Calu3 (cell line): ENCODE measurements around the gene CHPT1. TPM values are rescaled to one million over a fixed set of nuclear protein-coding genes. Genes with fewer than 3 reads are reported as not detected.
"Not testable (repeated sequence)": the region's sequence is repeated elsewhere in the genome, so short reads cannot be mapped to it uniquely, and the experiment has no call there.

Experiments
- BruUV-seq: library from RNA; stranded (reverse); fragments of 400-500 nt; replicated peaks from 2 replicates; lab custom pipeline; 2021; lab: Mats Ljungman, UMichigan
- CTCF ChIA-PET: fragments of 300-600 bp; sonication (Branson Sonifier 250); formaldehyde crosslinking; loops from one replicate; lab custom pipeline; 2022; ENCODE audit warnings: antibody characterized with exemption; lab: Charles Lee
- DNase-seq: peaks from one replicate; pipeline ENCODE4 v3.0.0; 2022
- H3K27ac Mint-ChIP-seq: one replicate; pipeline ENCODE4 v1.8.0; 2022; ENCODE audit warnings: mixed read lengths; ENCODE audit not compliant: unreplicated experiment
- H3K27me3 Mint-ChIP-seq: one replicate; pipeline ENCODE4 v1.8.0; 2022; ENCODE audit warnings: mixed read lengths; ENCODE audit not compliant: unreplicated experiment
- H3K36me3 Mint-ChIP-seq: one replicate; pipeline ENCODE4 v1.8.0; 2022; ENCODE audit warnings: mild to moderate bottlenecking, moderate library complexity, mixed read lengths; ENCODE audit not compliant: insufficient read depth, unreplicated experiment
- H3K4me1 Mint-ChIP-seq: one replicate; pipeline ENCODE4 v1.8.0; 2022; ENCODE audit warnings: mild to moderate bottlenecking, low read depth, mixed read lengths; ENCODE audit not compliant: unreplicated experiment
- H3K4me3 Mint-ChIP-seq: one replicate; pipeline ENCODE4 v1.8.0; 2022; ENCODE audit warnings: mild to moderate bottlenecking, low read depth, moderate library complexity, mixed read lengths; ENCODE audit not compliant: unreplicated experiment
- H3K9me3 Mint-ChIP-seq: one replicate; pipeline ENCODE4 v1.8.0; 2022; ENCODE audit warnings: low read depth, mixed read lengths; ENCODE audit not compliant: unreplicated experiment
- intact Hi-C: fragments of 100-400 bp; cut with micrococcal nuclease; formaldehyde crosslinking; loops from one replicate; pipeline ENCODE4 v1.10.0; 2022; ENCODE audit not compliant: unreplicated experiment
- total RNA-seq: library from RNA; stranded (reverse); gene quantifications from 2 replicates; pipeline ENCODE4 v1.2.3, GENCODE V29; 2022
- TF ChIP-seq, protein P1 (sequence below): fragments of 200-600 bp; IDR thresholded peaks from one replicate; pipeline ENCODE4 v1.8.0; 2022; ENCODE audit warnings: antibody characterized with exemption; ENCODE audit not compliant: unreplicated experiment

The CHPT1 gene
- total RNA-seq, 1 experiment from 2014 or later = 49.2 TPM

DNA sequence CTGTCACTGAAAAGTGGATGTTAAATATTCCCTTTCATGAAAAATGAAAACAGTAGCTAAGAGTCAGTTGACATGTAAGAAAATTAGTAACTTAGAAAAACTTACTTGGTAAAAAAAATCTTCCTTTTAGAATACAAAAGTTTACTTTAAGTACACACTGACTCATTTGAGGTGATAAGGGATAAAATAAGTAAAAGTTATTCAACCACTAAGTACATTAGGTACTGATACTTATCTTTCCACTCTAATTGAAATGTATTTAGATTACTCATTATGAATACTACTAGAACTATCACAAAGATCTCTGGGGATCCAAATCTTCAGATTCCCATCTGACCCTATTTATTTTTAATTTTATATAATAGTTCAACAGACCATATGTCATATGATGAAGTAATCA is 29.7 kb downstream of the CHPT1 start:
- Mint-ChIP-seq H3K9me3 (no peaks in the 10 kb centered on the region), H3K27ac (no peak overlapping the region), H3K4me3 (no peak overlapping the region), H3K36me3 (no peaks in the 10 kb centered on the region), H3K4me1 (no peaks in the 10 kb centered on the region), H3K27me3 (no peaks in the 10 kb centered on the region)
- no TSS peak for BruUV-seq
- TF ChIP-seq, protein P1, sequence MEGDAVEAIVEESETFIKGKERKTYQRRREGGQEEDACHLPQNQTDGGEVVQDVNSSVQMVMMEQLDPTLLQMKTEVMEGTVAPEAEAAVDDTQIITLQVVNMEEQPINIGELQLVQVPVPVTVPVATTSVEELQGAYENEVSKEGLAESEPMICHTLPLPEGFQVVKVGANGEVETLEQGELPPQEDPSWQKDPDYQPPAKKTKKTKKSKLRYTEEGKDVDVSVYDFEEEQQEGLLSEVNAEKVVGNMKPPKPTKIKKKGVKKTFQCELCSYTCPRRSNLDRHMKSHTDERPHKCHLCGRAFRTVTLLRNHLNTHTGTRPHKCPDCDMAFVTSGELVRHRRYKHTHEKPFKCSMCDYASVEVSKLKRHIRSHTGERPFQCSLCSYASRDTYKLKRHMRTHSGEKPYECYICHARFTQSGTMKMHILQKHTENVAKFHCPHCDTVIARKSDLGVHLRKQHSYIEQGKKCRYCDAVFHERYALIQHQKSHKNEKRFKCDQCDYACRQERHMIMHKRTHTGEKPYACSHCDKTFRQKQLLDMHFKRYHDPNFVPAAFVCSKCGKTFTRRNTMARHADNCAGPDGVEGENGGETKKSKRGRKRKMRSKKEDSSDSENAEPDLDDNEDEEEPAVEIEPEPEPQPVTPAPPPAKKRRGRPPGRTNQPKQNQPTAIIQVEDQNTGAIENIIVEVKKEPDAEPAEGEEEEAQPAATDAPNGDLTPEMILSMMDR = no peak
- intact Hi-C loops = no loop called here
- CTCF ChIA-PET = no interaction called here
- no peak for DNase-seq

DNA sequence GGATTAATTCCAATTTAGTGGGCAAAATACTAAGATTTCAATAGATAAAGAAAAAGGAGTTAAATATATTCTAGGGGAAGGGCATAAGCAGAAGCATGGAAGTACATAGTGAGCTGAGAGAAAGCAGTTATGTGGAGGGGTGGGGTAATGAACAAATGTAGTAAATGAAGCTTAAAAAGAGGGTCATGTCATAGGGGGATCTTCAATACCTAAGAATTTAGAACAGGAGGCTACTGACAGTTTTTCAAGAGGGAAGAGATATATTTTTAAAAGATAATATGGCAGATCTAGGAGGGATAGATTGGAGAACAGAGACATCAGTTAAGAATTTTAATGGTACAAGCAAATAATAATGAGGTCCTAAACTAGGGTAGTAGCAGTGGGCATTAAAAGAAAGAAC is 32.4 kb downstream of the CHPT1 start:
- Mint-ChIP-seq H3K4me1 (peaks cover 7% of the 10 kb centered on the region), H3K36me3 (peaks cover 8% of the 10 kb centered on the region), H3K9me3 (no peaks in the 10 kb centered on the region), H3K27me3 (no peaks in the 10 kb centered on the region), H3K27ac (no peak overlapping the region), H3K4me3 (no peak overlapping the region)
- DNase-seq = no peak
- intact Hi-C loops = no loop called here
- CTCF ChIA-PET = no interaction called here
- TF ChIP-seq, protein P1 = no peak
- BruUV-seq = no TSS peak

DNA sequence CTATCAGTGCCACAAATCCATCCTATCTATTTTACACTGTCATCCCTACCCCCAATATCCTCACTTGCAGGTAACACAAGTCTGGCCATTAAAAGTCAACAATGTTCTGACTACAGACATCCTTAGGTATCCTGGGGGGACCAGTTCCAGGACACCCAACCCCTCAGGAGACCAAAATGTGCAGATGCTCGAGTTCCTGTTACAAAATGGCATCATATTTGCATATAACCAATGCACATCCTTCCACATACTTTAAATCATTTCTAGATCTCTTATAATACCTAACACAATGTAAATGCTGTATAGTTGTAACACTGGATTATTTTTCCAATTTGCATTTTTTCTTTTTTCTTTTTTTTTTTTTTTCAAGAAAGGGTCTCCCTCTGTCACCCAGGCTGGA is 34.9 kb downstream of the CHPT1 start:
- H3K27me3 Mint-ChIP-seq = no peaks in the 10 kb centered on the region
- BruUV-seq = no TSS peak
- H3K9me3 Mint-ChIP-seq = no peaks in the 10 kb centered on the region
- CTCF ChIA-PET = no interaction called here
- peaks cover 7% of the 10 kb centered on the region for H3K4me1 Mint-ChIP-seq
- H3K36me3 Mint-ChIP-seq = peaks cover 8% of the 10 kb centered on the region
- H3K27ac Mint-ChIP-seq = no peak overlapping the region
- no peak overlapping the region for H3K4me3 Mint-ChIP-seq
- TF ChIP-seq, protein P1 = no peak
- no peak for DNase-seq
- intact Hi-C loops = no loop called here

DNA sequence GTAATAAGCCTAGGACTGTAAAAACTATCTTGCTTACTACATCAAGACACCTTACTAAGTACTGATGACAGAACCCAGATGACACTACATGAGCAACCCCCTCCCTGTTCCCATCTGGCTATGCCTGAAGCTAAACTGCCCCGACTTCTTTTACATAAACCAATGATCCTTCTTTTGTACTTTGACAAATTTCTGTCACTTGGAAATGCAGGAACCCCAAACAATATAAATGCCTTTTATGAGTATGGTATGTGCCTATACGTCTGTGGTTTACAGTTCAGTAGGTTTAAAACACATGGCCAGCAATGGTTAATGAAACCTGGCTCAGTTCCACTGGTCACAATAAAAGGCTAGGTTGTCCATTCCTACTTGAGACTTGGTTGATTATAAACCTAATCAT is 35.7 kb downstream of the CHPT1 start:
- TF ChIP-seq, protein P1 = no peak
- Mint-ChIP-seq H3K4me3 (no peak overlapping the region), H3K36me3 (peaks cover 8% of the 10 kb centered on the region), H3K27me3 (no peaks in the 10 kb centered on the region), H3K4me1 (peaks cover 7% of the 10 kb centered on the region), H3K27ac (no peak overlapping the region), H3K9me3 (no peaks in the 10 kb centered on the region)
- CTCF ChIA-PET = no interaction called here
- BruUV-seq = no TSS peak
- DNase-seq = no peak
- intact Hi-C loops = no loop called here

DNA sequence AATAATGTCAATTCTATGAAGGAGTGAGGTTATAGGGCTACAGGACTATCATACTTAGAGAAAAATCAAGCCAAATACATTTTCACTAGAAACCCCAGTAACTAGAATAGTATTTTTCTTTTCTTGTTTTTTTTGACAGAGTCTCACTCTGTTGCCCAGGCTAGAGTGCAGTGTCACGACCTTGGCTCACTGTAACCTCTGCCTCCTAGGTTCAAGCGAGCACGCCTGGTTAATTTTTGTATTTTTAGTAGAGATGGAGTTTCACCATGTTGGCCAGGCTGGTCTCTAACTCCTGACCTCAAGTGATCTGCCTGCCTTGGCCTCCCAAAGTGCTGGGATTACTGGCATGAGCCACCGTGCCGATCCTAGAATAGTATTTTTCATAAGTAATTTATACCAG is 37.0 kb downstream of the CHPT1 start:
- H3K4me1 Mint-ChIP-seq, CTCF ChIA-PET, H3K4me3 Mint-ChIP-seq, BruUV-seq, H3K9me3 Mint-ChIP-seq, DNase-seq, intact Hi-C loops, H3K27me3 Mint-ChIP-seq, H3K27ac Mint-ChIP-seq: not testable (repeated sequence)
- H3K36me3 Mint-ChIP-seq = peaks cover 11% of the 10 kb centered on the region
